Right lobe of liver (tissue), 6 donors: ENCODE data around the gene TRPM7. TPM values are rescaled to one million over a fixed set of nuclear protein-coding genes. Genes with fewer than 3 reads are reported as not detected.

ENCODE experiments used
- ATAC-seq, 4 donors: fragments of 200-7000 bp; cut with Tn5 transposase; one replicate each; pipeline ENCODE4 v1.9.1; 2020; ENCODE audit warnings: mild to moderate bottlenecking in 4 of 4, moderate library complexity in 4 of 4
- DNase-seq, 3 donors: peaks; one replicate each; pipeline ENCODE4 v3.0.0-alpha.2; 2020
- H3K27ac ChIP-seq, 3 donors: fragments of 200-600 bp; one replicate each; pipeline ENCODE4 v1.8.0; 2022
- H3K27me3 ChIP-seq, 2 donors: fragments of 200-600 bp; one replicate each; pipeline ENCODE4 v1.8.0; 2022
- H3K36me3 ChIP-seq, 4 donors: fragments of 200-600 bp; sonication (generic) in 1 of 4; one replicate each; pipeline versions ENCODE4 v1.5.1 to v1.8.0; 2017 to 2022; ENCODE audit warnings: control low read depth in 1 of 4
- H3K4me1 ChIP-seq, 4 donors: fragments of 200-600 bp; sonication (generic) in 1 of 4; one replicate each; pipeline versions ENCODE4 v1.5.1 to v1.8.0; 2017 to 2022; ENCODE audit warnings: control low read depth in 1 of 4
- H3K4me3 ChIP-seq, 3 donors: fragments of 200-600 bp; one replicate each; pipeline ENCODE4 v1.8.0; 2022
- H3K9me3 ChIP-seq, 4 donors: fragments of 200-600 bp; sonication (generic) in 1 of 4; one replicate each; pipeline versions ENCODE4 v1.5.1 to v1.8.0; 2017 to 2022; ENCODE audit warnings: control low read depth in 1 of 4
- POLR2A ChIP-seq: fragments of 450-650 bp; IDR thresholded peaks from one replicate; pipeline ENCODE4 v1.6.1; 2017; ENCODE audit warnings: antibody characterized with exemption, mild to moderate bottlenecking
- WGBS: methylation state at CpG from one replicate; pipeline ENCODE4 v1.1.6; 2018; ENCODE audit warnings: low coverage, low lambda C conversion rate; ENCODE audit not compliant: insufficient coverage; ENCODE audit errors: missing lambda C conversion rate; 5-methylcytosine and 5-hydroxymethylcytosine counted together
- intact Hi-C, 2 donors: fragments of 100-400 bp; cut with DNase I; formaldehyde crosslinking; loops; one replicate each; pipeline versions ENCODE4 v1.11.2 to v1.14.1; 2022
- total RNA-seq, 6 experiments: library from RNA; depleted of rRNA in 2 of 6; stranded (reverse); fragments of >200 nt in 2 of 6; fragmentation: NEBNext Ultra II Directional in 3 of 6; extraction: Animal tissue kit (Norgen Biotek cat#: 25700) in 3 of 6; gene quantifications; one replicate each; pipeline versions ENCODE4 v1.1.0 to v1.2.4, GENCODE V29; 2016 to 2023
- TF ChIP-seq, protein P1 (sequence below), 4 donors: fragments of 200-600 bp in 3 of 4; fragments of 450-650 bp in 1 of 4; IDR thresholded peaks; one replicate each; pipeline versions ENCODE4 v1.5.1 to v1.8.0; 2016 to 2022; ENCODE audit warnings: antibody characterized with exemption in 4 of 4, mild to moderate bottlenecking in 2 of 4
- donor health status: DM: no; HTN: yes; CAD: no.
- donor health status: DM: no; HTN: no; CAD: no.
- donor health status: DM: no; HTN: no; CAD: no.
- donor health status: DM: no; HTN: yes; CAD: no.
- donor health status: DM: no; HTN: yes; CAD: no.

Gene TRPM7
- total RNA-seq, 6 experiments from 2014 or later = 20.9 to 31.9 (median 24.7) TPM

DNA sequence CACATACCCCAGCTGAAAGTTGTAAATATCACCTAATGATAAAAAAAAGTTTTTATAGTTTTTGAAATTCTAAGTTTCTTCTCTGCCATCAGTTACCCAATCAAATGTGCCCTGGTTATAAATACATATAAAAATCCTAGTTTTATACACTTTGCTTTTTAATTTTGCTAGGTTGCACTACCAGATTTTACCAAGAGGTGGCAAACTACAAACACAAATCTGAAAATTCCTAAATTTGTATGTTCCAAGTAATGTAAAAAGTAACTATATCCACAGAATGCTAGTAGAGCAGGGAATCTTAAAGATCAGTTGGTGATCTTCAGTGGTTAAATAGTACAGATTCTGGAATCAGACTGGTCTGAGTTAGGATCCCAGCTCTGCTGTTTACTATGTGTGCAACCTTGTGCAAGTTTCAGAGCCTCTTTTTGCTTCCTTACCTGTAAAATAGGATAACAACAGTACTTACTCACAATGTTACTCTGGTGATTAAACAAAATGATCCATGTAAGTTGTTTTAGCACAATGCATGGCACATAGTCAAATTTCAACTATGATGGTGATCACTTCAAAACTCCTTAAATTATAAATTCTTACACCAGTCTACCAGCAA is 11.0 kb downstream of the TRPM7 start:
- intact Hi-C loops = loop anchor here in 1 of 2 donors (10.0 kb wide), 1 partner anchor 199 kb away; no protein-coding TSS in a partner anchor
- Histone ChIP-seq H3K9me3 (no peaks in the 10 kb centered on the region), H3K4me3 (no peak overlapping the region), H3K27ac (no peak overlapping the region), H3K4me1 (peaks cover 0 to 51% (median 7%) of the 10 kb centered on the region in 4 donors), H3K27me3 (no peaks in the 10 kb centered on the region), H3K36me3 (no peaks in the 10 kb centered on the region)
- ATAC-seq = peak in 3 of 4 donors; percentile 19 to 30 (median 27)
- DNase-seq = no peak
- TF ChIP-seq POLR2A = no peak
- TF ChIP-seq, protein P1, sequence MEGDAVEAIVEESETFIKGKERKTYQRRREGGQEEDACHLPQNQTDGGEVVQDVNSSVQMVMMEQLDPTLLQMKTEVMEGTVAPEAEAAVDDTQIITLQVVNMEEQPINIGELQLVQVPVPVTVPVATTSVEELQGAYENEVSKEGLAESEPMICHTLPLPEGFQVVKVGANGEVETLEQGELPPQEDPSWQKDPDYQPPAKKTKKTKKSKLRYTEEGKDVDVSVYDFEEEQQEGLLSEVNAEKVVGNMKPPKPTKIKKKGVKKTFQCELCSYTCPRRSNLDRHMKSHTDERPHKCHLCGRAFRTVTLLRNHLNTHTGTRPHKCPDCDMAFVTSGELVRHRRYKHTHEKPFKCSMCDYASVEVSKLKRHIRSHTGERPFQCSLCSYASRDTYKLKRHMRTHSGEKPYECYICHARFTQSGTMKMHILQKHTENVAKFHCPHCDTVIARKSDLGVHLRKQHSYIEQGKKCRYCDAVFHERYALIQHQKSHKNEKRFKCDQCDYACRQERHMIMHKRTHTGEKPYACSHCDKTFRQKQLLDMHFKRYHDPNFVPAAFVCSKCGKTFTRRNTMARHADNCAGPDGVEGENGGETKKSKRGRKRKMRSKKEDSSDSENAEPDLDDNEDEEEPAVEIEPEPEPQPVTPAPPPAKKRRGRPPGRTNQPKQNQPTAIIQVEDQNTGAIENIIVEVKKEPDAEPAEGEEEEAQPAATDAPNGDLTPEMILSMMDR (IDR thresholded peaks at IDR 0.05) = peak; percentile 67 to 80 (median 73)

DNA sequence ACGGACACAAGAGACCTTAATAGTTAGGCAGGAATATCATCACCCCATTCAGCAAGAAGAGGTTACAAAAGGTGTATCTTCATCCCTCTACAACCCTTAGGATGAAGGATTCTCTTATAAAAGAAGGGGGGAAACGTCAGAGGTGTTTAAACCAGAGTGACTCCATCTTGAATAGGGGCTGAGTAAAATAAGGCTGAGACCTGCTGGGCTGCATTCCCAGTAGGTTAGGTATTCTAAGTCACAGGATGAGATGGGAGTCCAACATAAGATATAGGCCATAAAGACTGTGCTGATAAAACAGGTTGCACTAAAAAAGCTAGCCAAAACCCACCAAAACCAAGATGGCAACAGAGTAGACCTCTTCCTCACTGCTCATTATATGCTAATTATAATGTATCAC is 16.5 kb downstream of the TRPM7 start:
- Histone ChIP-seq H3K9me3 (no peaks in the 10 kb centered on the region), H3K27me3 (no peaks in the 10 kb centered on the region), H3K27ac (no peak overlapping the region), H3K36me3 (no peaks in the 10 kb centered on the region), H3K4me1 (peaks cover 0 to 22% (median 7%) of the 10 kb centered on the region in 4 donors), H3K4me3 (no peak overlapping the region)
- peak in 1 of 4 donors; percentile 23 for ATAC-seq
- TF ChIP-seq POLR2A = no peak
- TF ChIP-seq, protein P1 (IDR thresholded peaks at IDR 0.05) = no peak
- no peak for DNase-seq
- WGBS = 45% methylated on average over 2 of the region's 2 CpGs
- intact Hi-C loops = loop anchor here in 1 of 2 donors (10.0 kb wide), 1 partner anchor 205 kb away; no protein-coding TSS in a partner anchor

DNA sequence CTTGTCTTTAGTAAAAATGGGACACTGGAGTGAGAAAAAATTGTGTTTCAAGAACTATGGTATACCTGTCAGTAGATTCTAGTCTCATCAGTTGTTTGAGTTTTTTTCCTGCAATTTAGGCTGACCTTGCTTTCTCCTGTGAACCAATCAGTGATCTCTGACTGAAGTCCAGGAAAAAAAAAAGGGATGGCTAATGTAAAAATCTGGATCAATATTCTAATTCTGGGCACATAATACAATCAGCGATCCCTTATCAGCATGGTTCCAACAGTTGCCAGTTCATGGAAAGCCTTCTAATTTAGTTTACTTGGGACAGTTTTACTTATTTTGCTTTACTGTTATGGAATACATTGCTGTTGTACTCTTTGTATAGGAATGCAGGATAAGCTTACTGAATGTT is 17.0 kb downstream of the TRPM7 start:
- Histone ChIP-seq H3K4me1 (peaks cover 0 to 22% (median 7%) of the 10 kb centered on the region in 4 donors), H3K9me3 (no peaks in the 10 kb centered on the region), H3K4me3 (no peak overlapping the region), H3K27ac (no peak overlapping the region), H3K36me3 (no peaks in the 10 kb centered on the region), H3K27me3 (no peaks in the 10 kb centered on the region)
- TF ChIP-seq, protein P1 (IDR thresholded peaks at IDR 0.05) = no peak
- TF ChIP-seq POLR2A = no peak
- 72% methylated on average over 1 of the region's 1 CpG for WGBS
- ATAC-seq (peak; percentile 67 to 90 (median 82)), DNase-seq (no peak)
- intact Hi-C loops = loop anchor here in 1 of 2 donors (10.0 kb wide), 1 partner anchor 205 kb away; no protein-coding TSS in a partner anchor

DNA sequence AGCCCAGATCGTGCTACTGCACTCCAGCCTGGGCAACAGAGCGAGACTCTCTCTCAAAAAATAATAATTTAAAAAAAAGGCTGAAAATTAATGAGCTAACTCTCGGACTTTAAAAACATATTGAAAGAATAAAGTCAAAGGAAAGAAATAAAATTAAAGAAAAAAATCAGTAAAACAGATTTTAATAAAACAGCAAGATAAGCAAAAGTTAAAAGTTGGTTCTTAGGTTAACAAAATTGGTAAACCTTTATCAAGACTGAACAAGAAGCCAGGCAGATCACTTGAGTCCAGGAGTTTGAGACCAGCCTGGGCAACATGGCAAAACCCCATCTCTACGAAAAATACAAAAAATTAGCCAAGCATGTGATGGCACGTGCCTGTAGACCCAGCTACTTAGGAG is 20.7 kb downstream of the TRPM7 start:
- no peak for ATAC-seq

More for the DNA sequence above, 20.7 kb downstream of the TRPM7 start:
- intact Hi-C loops = no loop called here
- no peaks in the 10 kb centered on the region for H3K9me3 ChIP-seq
- no peak for TF ChIP-seq POLR2A
- TF ChIP-seq, protein P1 (IDR thresholded peaks at IDR 0.05) = no peak
- H3K36me3 ChIP-seq = peaks cover 0 to 19% (median 1%) of the 10 kb centered on the region in 4 donors
- DNase-seq = no peak
- H3K4me3 ChIP-seq = no peak overlapping the region
- 78% methylated on average over 5 of the region's 5 CpGs for WGBS
- H3K27ac ChIP-seq = no peak overlapping the region
- H3K27me3 ChIP-seq = no peaks in the 10 kb centered on the region
- peaks cover 0 to 22% (median 7%) of the 10 kb centered on the region in 4 donors for H3K4me1 ChIP-seq
